ENCODE measurements around the gene ZNF620. TPM values are rescaled to one million over a fixed set of nuclear protein-coding genes. Genes with fewer than 3 reads are reported as not detected.

The ZNF620 gene
- total RNA-seq, 1 experiment from 2014 or later: 27.1 TPM

GRCh38 chr3:40518067-40518466 lies 12.2 kb downstream of the ZNF620 start:
- H4K91ac ChIP-seq (ENCODE audit: insufficient read length, low read depth, low read length): no peak overlapping the region
- no peak overlapping the region for H4K8ac ChIP-seq (replicated peaks; ENCODE audit: insufficient read length, low read depth, low read length)
- H2BK5ac ChIP-seq (ENCODE audit: insufficient read length, low read length): no peak overlapping the region
- H2BK15ac ChIP-seq (ENCODE audit: low read depth, low read length): no peak overlapping the region
- H2BK20ac ChIP-seq (ENCODE audit: low read depth, low read length, poor library complexity, severe bottlenecking): no peak overlapping the region
- H3T11ph ChIP-seq (ENCODE audit: low read length): no peak overlapping the region
- no peaks in the 10 kb centered on the region for H3K79me1 ChIP-seq (ENCODE audit: insufficient read depth, low read depth, low read length, poor library complexity, severe bottlenecking)
- no peaks in the 10 kb centered on the region for H3K27me3 ChIP-seq (ENCODE audit: insufficient read depth, low read length)
- no peak overlapping the region for H3K27ac Mint-ChIP-seq
- no peak overlapping the region for H3K56ac ChIP-seq (ENCODE audit: insufficient read length, low read depth, low read length)
- no peak overlapping the region for H3K4me3 Mint-ChIP-seq
- H2AFZ ChIP-seq (ENCODE audit: low read length): no peak overlapping the region
- no peak overlapping the region for H2AK5ac ChIP-seq (ENCODE audit: insufficient read length, low read length)
- peaks cover 25 to 50% (median 50%) of the 10 kb centered on the region in 3 experiments for H3K36me3 Mint-ChIP-seq (ENCODE audit: insufficient read depth in 1 of 3, low read depth in 3 of 3)
- no peak overlapping the region for H3K14ac ChIP-seq (ENCODE audit: insufficient read depth, low read length)
- H3K9me3 ChIP-seq (ENCODE audit: control insufficient read depth, low read depth, low read length): no peaks in the 10 kb centered on the region
- no peak overlapping the region for H3K9ac ChIP-seq (ENCODE audit: extremely low read depth, insufficient read length, low read length)
- WGBS (ENCODE audit: extremely low coverage, insufficient read length, low lambda C conversion rate): no CpG with 5 or more reads among the region's 1 CpG
- no peaks in the 10 kb centered on the region for H3K23me2 ChIP-seq (ENCODE audit: insufficient read length, low read depth, low read length, poor library complexity, severe bottlenecking)
- no peak overlapping the region for H3K27ac ChIP-seq (ENCODE audit: insufficient read length, low read depth, low read length)
- H2BK120ac ChIP-seq (ENCODE audit: low read depth, low read length, poor library complexity, severe bottlenecking): no peak overlapping the region
- no peaks in the 10 kb centered on the region for H3K4me1 ChIP-seq (ENCODE audit: insufficient read depth, low read length)
- H3K4ac ChIP-seq (ENCODE audit: low read depth, low read length): no peak overlapping the region
- peaks cover 2 to 3% of the 10 kb centered on the region in 2 experiments; a peak in 3 of 5 replicates for H3K9me3 Mint-ChIP-seq
- H2BK12ac ChIP-seq (ENCODE audit: insufficient read length, low read depth, low read length): no peak overlapping the region
- H3K27me3 Mint-ChIP-seq (ENCODE audit: low read depth): no peaks in the 10 kb centered on the region; the same call in 1 of the 2 replicates
- DNase-seq: no peak
- H4K20me1 ChIP-seq (ENCODE audit: control insufficient read depth, insufficient read depth, insufficient read length): no peaks in the 10 kb centered on the region
- TF ChIP-seq CTCF (conservative IDR thresholded peaks at IDR 0.05): no peak
- no peak overlapping the region for H3K18ac ChIP-seq (ENCODE audit: insufficient read length, low read depth, low read length)
- H3K79me2 ChIP-seq (ENCODE audit: insufficient read depth, low read length): no peaks in the 10 kb centered on the region
- no peak overlapping the region for H3K4me2 ChIP-seq (ENCODE audit: insufficient read depth, insufficient read length, low read length)
- no peak overlapping the region for H4K5ac ChIP-seq (ENCODE audit: insufficient read length, low read depth, low read length)
- H3K4me1 Mint-ChIP-seq: no peaks in the 10 kb centered on the region
- H3K23ac ChIP-seq (ENCODE audit: insufficient read length, low read depth, low read length): no peak overlapping the region

All from H9 (cell line).